MCF 10A (cell line): ENCODE results near the gene HHIP. TPM values are rescaled to one million over a fixed set of nuclear protein-coding genes. Genes with fewer than 3 reads are reported as not detected.

ENCODE experiments used
- BruUV-seq: library from RNA; stranded (reverse); fragments of 400-500 nt; replicated peaks from 2 replicates; lab custom pipeline; 2021; lab: Mats Ljungman, UMichigan
- CTCF ChIA-PET: fragments of 300-600 bp; sonication (Branson Sonifier 250); formaldehyde crosslinking; extraction: SDS; loops from one replicate; lab custom pipeline; 2021; ENCODE audit warnings: antibody characterized with exemption, inconsistent platforms; lab: Yijun Ruan, JAX
- POLR2A ChIA-PET: fragments of 300-600, 350-650 bp; sonication (Branson Sonifier 250); formaldehyde crosslinking; extraction: SDS; loops from one replicate; lab custom pipeline; 2020; ENCODE audit warnings: antibody characterized with exemption, inconsistent platforms; lab: Yijun Ruan, JAX
- DNase-seq: peaks from one replicate; pipeline ENCODE4 v3.0.0-alpha.2; 2018; ENCODE audit not compliant: unreplicated experiment
- H3K27ac Mint-ChIP-seq: one replicate; pipeline ENCODE4 v1.8.0; 2022; ENCODE audit warnings: mild to moderate bottlenecking, low read depth, mixed read lengths; ENCODE audit not compliant: unreplicated experiment
- H3K27me3 Mint-ChIP-seq: one replicate; pipeline ENCODE4 v1.8.0; 2022; ENCODE audit warnings: mixed read lengths; ENCODE audit not compliant: insufficient read depth, unreplicated experiment
- H3K36me3 Mint-ChIP-seq: one replicate; pipeline ENCODE4 v1.8.0; 2022; ENCODE audit warnings: mild to moderate bottlenecking, moderate library complexity, mixed read lengths; ENCODE audit not compliant: insufficient read depth, unreplicated experiment
- H3K4me1 Mint-ChIP-seq: one replicate; pipeline ENCODE4 v1.8.0; 2022; ENCODE audit warnings: mixed read lengths; ENCODE audit not compliant: insufficient read depth, unreplicated experiment
- H3K4me3 Mint-ChIP-seq: one replicate; pipeline ENCODE4 v1.8.0; 2022; ENCODE audit warnings: mild to moderate bottlenecking, moderate library complexity, mixed read lengths; ENCODE audit not compliant: unreplicated experiment
- H3K9me3 Mint-ChIP-seq: one replicate; pipeline ENCODE4 v1.8.0; 2022; ENCODE audit warnings: mixed read lengths; ENCODE audit not compliant: unreplicated experiment
- intact Hi-C: fragments of 100-400 bp; cut with micrococcal nuclease; formaldehyde crosslinking; loops from 2 replicates; pipeline ENCODE4 v1.14.1; 2022
- total RNA-seq: library from RNA; stranded (reverse); gene quantifications from 2 replicates; pipeline ENCODE4 v1.2.3, GENCODE V29; 2022
- TF ChIP-seq, protein P1 (sequence below): fragments of 200-600 bp; IDR thresholded peaks from one replicate; pipeline ENCODE4 v1.8.0; 2022; ENCODE audit warnings: antibody characterized with exemption, mild to moderate bottlenecking; ENCODE audit not compliant: unreplicated experiment

Gene HHIP
- total RNA-seq, 1 experiment from 2014 or later, result 0.12 TPM

DNA sequence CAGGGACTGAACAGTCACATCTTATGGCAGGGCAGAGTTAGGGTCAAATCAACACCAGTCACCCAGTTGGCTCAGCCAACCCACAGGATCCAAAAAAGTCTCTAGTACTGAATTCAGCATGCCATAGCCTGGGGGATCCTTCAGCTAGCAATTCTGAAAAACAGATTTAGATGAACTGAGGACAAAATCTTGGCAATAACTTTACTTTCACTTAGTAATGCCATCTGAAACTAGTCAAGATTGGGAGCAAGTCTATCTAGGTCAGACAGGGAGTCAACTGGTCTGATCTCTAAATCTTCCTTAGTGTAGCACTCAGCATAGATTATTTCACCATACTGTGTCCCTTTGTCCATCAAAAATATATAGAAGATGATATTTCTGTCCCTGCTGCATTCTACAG is 76.0 kb downstream of the HHIP start:
- TF ChIP-seq, protein P1, sequence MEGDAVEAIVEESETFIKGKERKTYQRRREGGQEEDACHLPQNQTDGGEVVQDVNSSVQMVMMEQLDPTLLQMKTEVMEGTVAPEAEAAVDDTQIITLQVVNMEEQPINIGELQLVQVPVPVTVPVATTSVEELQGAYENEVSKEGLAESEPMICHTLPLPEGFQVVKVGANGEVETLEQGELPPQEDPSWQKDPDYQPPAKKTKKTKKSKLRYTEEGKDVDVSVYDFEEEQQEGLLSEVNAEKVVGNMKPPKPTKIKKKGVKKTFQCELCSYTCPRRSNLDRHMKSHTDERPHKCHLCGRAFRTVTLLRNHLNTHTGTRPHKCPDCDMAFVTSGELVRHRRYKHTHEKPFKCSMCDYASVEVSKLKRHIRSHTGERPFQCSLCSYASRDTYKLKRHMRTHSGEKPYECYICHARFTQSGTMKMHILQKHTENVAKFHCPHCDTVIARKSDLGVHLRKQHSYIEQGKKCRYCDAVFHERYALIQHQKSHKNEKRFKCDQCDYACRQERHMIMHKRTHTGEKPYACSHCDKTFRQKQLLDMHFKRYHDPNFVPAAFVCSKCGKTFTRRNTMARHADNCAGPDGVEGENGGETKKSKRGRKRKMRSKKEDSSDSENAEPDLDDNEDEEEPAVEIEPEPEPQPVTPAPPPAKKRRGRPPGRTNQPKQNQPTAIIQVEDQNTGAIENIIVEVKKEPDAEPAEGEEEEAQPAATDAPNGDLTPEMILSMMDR, result no peak
- Mint-ChIP-seq H3K4me3 (no peak overlapping the region), H3K9me3 (no peaks in the 10 kb centered on the region), H3K36me3 (no peaks in the 10 kb centered on the region), H3K27me3 (no peaks in the 10 kb centered on the region), H3K27ac (no peak overlapping the region), H3K4me1 (no peaks in the 10 kb centered on the region)
- intact Hi-C loops, result no loop called here
- ChIA-PET POLR2A (no interaction called here), CTCF (no interaction called here)
- no TSS peak for BruUV-seq
- DNase-seq, result no peak

DNA sequence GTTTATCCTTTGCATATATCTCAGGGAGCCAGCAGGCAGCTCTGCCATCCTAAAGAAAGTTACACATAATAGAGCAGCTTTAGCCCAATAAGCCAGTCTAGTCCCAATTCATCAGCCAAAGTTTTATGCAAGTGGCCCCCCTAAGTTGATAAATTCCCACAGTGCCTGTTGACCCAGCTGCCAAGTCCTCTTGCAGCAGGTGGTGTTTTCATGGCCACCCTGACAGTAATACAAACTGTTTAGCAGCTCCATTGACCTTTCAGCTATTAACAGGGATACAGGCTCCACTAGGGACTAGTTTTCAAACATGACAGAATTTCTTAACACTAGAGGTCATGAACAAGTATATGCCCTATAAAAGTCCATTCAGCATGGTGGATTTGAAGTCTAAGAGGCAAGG is 77.5 kb downstream of the HHIP start:
- no peaks in the 10 kb centered on the region for H3K4me1 Mint-ChIP-seq
- POLR2A ChIA-PET, result interaction anchor here (1.0 kb wide), 1 partner anchor 10 kb away, joined by 3 read pairs; no protein-coding TSS in a partner anchor

DNA sequence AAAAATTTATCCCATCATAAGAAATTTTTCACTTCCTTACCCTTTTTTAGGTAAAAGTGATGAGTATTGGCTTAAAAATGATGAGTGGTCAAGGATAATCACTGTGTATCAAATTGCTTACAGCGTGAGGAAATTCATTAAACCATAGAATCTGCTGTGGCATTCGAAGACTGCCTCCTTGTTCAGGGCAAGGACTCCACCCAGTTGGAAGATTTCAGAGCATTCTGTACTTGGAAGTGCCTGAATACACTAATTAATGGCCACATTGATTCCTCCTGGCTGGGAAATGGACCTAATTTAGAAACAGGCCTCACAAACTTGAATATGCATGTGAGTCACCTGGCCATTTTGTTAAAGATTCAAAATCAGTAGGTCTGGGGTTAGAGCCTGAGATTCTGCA is 83.2 kb downstream of the HHIP start:
- ChIA-PET POLR2A (no interaction called here), CTCF (no interaction called here)
- H3K4me1 Mint-ChIP-seq, result peaks cover 7% of the 10 kb centered on the region
- BruUV-seq, result no TSS peak
- no peak for DNase-seq
- intact Hi-C loops, result no loop called here
- H3K27me3 Mint-ChIP-seq, result no peaks in the 10 kb centered on the region
- H3K4me3 Mint-ChIP-seq, result no peak overlapping the region
- TF ChIP-seq, protein P1, result no peak
- H3K36me3 Mint-ChIP-seq, result no peaks in the 10 kb centered on the region
- H3K9me3 Mint-ChIP-seq, result no peaks in the 10 kb centered on the region
- no peak overlapping the region for H3K27ac Mint-ChIP-seq

More for the DNA sequence above, 77.5 kb downstream of the HHIP start:
- TF ChIP-seq, protein P1, result no peak
- no peaks in the 10 kb centered on the region for H3K9me3 Mint-ChIP-seq
- no peak for DNase-seq
- H3K27ac Mint-ChIP-seq, result no peak overlapping the region
- H3K36me3 Mint-ChIP-seq, result no peaks in the 10 kb centered on the region
- no peaks in the 10 kb centered on the region for H3K27me3 Mint-ChIP-seq
- no TSS peak for BruUV-seq
- H3K4me3 Mint-ChIP-seq, result no peak overlapping the region
- intact Hi-C loops, result no loop called here
- CTCF ChIA-PET, result no interaction called here

DNA sequence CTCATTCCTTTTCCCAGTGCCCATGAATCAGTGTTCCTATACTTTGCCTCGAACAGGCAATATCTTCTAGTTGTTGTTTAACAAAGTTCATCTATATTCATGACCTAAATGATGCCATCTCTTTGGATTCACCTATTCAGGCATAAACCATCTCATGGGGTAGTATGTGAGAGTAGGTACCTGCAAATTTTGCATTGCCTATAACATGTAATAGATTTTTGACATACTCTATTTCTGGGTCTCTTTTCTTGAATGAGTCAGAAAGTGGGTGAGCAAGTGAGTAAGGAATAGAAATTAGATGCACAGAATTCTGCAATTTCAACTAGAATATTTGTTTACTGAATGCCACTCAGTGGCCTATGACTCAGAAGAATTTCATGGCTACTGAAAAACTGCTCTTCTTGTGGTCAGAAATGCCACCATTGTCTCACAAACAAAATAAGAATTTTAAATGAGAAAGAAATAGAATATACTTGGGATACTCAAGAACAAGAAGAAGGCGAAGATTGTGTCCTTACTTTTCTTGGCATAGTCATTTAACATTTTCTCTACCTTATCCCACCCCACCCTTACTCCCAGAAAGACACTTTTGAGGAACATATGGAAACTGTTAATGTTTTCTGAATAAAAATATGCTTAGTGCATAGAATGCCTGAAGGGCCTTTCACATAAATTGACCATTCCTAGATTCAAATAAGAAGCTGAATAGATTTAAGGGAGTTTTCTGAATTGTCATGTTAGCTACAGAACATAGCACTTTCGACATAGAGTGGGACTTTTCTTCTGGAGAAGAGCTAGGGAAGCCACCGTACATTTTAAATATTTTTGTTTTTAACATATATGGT is 86.8 kb downstream of the HHIP start:
- intact Hi-C loops, result no loop called here
- Mint-ChIP-seq H3K27ac (no peak overlapping the region), H3K4me1 (peaks cover 7% of the 10 kb centered on the region), H3K9me3 (no peaks in the 10 kb centered on the region), H3K36me3 (no peaks in the 10 kb centered on the region), H3K4me3 (no peak overlapping the region), H3K27me3 (no peaks in the 10 kb centered on the region)
- CTCF ChIA-PET, result interaction anchor here (0.5 kb wide), 1 partner anchor 162 kb away, joined by 8 read pairs; no protein-coding TSS in a partner anchor
- DNase-seq, result peak; percentile 50
- BruUV-seq, result no TSS peak
- POLR2A ChIA-PET, result no interaction called here
- TF ChIP-seq, protein P1, result no peak
